Activated gamma-delta T cell (primary cell): ENCODE measurements around the gene MRPL49.
A peak's percentile ranks its signal among the peaks of the same experiment; 100 is the strongest.
"Not testable (repeated sequence)": the region's sequence is repeated elsewhere in the genome, so short reads cannot be mapped to it uniquely, and the experiment has no call there.

Experiments
- DNase-seq: peaks from one replicate; lab custom pipeline; 2025; lab: John Stamatoyannopoulos, UW

The MRPL49 gene

DNA sequence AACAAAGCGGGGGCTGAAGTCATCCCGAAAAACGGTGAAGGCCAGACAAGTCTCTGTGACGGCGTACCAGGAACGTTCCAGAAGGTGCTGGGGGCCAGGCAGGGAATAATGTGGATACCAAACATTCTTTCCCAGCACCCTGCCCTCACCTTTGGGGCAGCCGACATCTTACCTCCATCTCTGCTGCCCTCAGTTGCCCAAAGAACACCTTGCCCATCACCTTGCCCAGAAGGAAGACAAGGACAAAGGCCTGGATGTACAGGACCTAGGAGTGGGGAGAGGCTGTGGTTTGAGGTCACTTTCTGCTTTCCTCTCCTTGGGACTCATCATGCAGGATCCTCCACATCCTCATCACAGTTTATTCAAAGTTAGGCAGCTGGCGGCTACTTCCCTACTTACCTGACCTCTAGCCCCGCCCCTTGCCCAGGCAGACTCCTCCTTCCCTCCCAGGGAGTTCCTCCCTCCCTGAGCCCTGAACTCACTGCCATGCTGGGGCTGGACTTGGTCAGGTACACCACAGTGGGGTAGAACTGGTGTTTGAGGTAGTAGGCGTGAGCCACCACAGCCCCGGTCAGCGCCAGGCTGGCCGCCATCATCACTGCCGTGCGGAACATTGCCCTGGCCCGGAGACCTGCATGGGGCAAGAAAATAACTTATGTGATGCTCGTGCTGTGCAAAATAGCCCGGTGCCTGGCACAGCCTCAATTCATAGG is 11.0 kb downstream of the MRPL49 start:
- no peak for DNase-seq

- no peak for DNase-seq
Measured at GRCh38 chr11:65133724-65134123, 11.6 kb downstream of the MRPL49 start.

GRCh38 chr11:65134240-65134951 is 12.3 kb downstream of the MRPL49 start, which contains the start of gene SYVN1:
SYVN1 (minus strand) TSS chr11:65134519; CDS start chr11:65133601, 918 bp downstream.
- peak; percentile 82 for DNase-seq

GRCh38 chr11:65134952-65135632 is 13.0 kb downstream of the MRPL49 start:
- DNase-seq: peak; percentile 37

DNA sequence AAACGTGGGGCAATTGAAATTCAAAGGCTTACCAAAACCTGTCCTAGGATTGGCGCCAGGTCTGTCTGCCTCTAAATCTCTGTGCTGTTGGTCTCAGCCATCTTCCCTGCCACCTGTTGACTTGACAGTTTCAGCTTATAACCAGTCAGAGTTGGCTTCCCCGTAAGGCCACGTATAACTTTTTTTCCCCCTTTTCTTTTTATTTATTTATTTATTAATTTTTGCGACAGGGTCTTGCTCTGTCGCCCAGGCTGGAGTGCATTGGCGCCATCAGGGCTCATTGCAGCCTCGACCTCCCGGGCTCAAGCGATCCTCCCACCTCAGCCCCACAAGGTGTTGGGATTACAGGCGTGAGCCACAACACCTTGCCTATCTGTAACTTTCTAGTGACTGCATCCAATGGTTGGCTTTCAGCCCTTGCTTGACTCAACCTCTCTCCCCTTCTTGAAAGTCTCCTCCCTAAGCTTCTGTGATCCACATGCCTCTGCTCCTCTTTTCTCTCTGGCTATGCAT is 13.6 kb downstream of the MRPL49 start:
- no peak for DNase-seq

- DNase-seq: no peak
Measured at GRCh38 chr11:65136515-65137096, 14.5 kb downstream of the MRPL49 start.

DNA sequence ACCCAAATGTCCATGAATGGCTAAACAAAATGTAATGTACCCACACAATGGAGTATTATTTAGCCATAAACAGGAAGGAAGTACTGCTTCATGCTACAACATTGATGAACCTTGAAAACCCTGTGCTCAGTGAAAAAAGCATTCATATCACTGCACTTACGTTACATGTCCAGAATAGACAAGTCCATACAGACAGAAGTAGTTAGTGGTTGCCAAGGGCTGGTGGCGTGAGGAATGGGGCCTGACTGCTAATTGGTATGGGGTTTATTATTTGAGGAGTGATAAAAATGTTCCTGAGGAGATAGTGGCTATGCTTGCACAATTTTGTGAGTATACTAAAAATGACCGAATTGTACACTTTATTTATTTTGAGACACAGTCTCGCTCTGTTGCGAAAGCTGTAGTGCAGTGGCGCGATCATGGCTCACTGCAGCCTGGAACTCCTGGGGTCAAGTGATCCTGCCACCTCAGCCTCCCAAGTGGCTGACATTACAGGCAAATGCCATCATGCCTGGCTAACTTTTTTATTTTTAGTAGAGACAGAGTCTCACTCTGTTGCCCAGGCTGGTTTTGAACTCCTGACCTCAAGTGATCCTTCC is 19.9 kb downstream of the MRPL49 start:
- no peak for DNase-seq

DNA sequence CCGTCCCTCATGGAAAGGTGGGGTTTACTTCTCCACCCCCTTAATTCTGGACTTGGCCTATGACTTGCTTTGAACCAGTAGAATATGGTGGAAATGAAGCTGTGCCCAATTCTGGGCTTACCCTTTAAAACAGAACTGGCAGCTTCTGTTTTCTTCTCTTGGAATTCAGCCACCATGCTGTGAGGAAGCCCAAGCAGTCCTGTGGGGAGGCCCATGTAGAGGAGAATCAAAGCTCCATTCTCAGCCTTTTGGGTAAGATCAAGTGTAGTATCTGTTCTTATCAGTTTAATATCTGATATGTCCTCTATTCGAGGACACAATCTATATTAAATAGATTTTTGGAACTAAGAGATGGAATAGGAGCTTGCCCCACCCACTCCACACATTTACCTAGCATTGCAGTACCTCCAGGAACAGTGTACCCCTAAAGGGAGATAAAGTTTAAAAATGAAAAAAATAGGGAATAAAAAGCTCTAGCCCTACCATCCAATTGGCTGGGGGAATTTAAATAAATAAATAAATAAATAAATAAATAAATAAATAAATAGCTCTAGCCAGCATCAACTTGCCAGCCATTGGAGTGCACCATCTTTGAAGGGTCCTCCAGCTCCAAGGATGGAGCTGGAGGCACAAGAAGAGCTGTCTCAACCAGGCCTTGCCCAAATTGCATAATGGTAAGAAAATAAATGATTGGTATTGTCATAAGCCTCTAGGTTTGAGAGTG is 25.4 kb downstream of the MRPL49 start:
- no peak for DNase-seq

DNA sequence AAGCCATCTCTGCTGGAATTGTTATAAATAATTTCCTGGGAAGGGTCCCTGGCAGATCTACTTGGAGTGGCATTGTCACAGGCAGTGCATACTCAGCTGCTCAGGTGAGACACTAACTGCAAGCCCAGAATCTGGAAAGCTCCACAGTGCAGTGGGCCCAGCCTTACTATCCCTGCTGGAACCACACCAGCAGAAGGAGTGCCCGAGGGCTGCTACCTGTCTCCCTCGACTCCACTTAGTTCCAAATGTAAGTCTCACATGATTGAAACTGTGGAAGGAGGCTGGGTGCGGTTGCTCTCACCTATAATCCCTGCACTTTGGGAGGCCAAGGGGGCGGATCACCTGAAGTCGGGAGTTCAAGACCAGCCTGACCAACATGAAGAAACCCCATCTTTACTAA is 26.5 kb downstream of the MRPL49 start:
- DNase-seq: no peak

- not testable (repeated sequence) for DNase-seq
Measured at GRCh38 chr11:65150131-65150508, 28.0 kb downstream of the MRPL49 start.

GRCh38 chr11:65150509-65151299 is 28.6 kb downstream of the MRPL49 start:
- no peak for DNase-seq

- no peak for DNase-seq
Measured at GRCh38 chr11:65151331-65151899, 29.3 kb downstream of the MRPL49 start.

GRCh38 chr11:65152122-65152521 is 30.0 kb downstream of the MRPL49 start:
- DNase-seq: no peak

- DNase-seq: no peak
Measured at GRCh38 chr11:65156256-65156655, 34.1 kb downstream of the MRPL49 start.

DNA sequence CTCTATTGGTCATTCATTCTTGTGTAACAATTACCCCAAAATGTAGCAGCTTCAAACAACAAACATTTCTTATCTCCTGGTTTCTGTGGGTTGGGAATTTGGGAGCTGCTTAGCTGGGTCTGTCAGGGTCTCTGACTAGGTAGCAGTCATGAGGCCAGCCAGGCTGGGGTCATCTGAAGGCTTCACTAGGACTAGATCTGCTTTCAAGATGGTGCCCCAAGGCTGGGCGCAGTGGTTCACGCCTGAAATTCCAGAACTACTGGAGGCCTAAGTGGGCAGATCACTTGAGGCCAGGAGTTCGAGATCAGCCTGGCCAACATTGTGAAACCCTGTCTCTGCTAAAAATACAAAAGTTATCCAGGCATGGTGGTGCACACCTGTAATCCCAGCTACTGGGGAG is 34.8 kb downstream of the MRPL49 start:
- DNase-seq: no peak

DNA sequence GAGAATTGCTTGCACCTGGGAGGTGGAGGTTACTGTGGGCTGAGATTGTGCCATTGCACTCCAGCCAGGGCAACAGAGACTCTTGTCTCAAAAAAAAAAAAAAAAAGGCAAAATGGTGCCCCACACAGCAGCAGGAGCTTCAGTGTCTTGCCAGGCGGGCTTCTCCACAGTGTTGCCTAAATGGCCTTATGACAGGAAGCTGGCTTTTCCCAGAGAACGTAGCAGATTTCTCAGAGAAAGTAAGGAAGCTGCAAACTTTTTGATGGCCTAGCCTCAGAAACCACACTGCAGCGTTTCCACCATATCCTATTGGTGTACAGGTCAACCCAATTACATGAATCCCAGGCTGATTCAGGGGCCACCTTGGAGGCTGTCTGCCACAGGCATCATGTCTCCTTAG is 35.2 kb downstream of the MRPL49 start:
- no peak for DNase-seq

- DNase-seq: no peak
Measured at GRCh38 chr11:65159012-65159411, 36.9 kb downstream of the MRPL49 start.

DNA sequence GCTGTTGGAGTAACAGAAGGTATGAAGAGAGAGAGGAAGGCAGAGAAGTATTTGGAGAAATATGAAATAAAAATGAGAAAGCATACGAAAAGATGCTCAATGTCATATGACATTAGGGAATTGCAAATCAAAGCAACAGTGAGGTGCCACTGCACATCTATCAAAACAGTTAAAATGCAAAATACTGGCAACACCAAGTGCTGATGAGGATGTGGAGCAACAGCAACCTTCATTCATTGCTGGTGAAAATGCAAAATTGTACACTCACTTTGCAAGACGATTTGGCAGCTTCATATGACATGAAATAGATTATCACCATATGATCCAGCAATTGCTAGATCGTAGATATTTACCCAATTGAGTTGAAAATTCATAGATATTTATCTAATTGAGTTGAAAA is 38.5 kb downstream of the MRPL49 start:
- DNase-seq: no peak

GRCh38 chr11:65163684-65164083 is 41.6 kb downstream of the MRPL49 start:
- no peak for DNase-seq
